HepG2 (cell line): Measurements from ENCODE around the gene FAM20A. TPM values are rescaled to one million over a fixed set of nuclear protein-coding genes. Genes with fewer than 3 reads are reported as not detected.

Source experiments
- SP140L ChIP-seq: sonication (generic); formaldehyde crosslinking; IDR thresholded peaks from 2 replicates; pipeline ENCODE4 v1.4.0; 2020; ENCODE audit warnings: missing genetic modification reagents, borderline replicate concordance
- polyA plus RNA-seq, 8 experiments: library from polyadenylated mRNA; depleted of rRNA in 3 of 8; stranded (reverse) in 7 of 8; unstranded in 1 of 8; fragments of >200 nt; fragmentation: Illumina TruSeq in 4 of 8; extraction: Trizol in 4 of 8; gene quantifications; 2 replicates each; pipeline versions ENCODE4 v1.2.1 to v1.2.3, GENCODE V29; 2011 to 2016; ENCODE audit warnings: low read depth in 4 of 8, missing spikeins in 1 of 8, mixed read lengths in 1 of 8; ENCODE audit not compliant: insufficient read depth in 1 of 8
- total RNA-seq, 5 experiments: library from RNA; depleted of rRNA; stranded (reverse); fragments of >200 nt; fragmentation: Illumina TruSeq; extraction: Trizol; gene quantifications; 2 replicates each; pipeline ENCODE4 v1.2.3, GENCODE V29; 2016; ENCODE audit warnings: low read depth in 1 of 5
- TF ChIP-seq, protein P1 (sequence below): IDR thresholded peaks from 2 replicates; pipeline ENCODE4 v1.6.1; 2016; ENCODE audit warnings: low read depth, missing genetic modification reagents, missing compliant biosample characterization
- TF ChIP-seq, protein P2 (sequence below): sonication (generic); formaldehyde crosslinking; IDR thresholded peaks from 2 replicates; pipeline ENCODE4 v1.5.1; 2020; ENCODE audit warnings: mild to moderate bottlenecking, missing genetic modification reagents, borderline replicate concordance

FAM20A gene
- total and polyA plus RNA-seq, 2 of the 13 experiments (the other 11 are each of a cell fraction or from before 2014, with no cell fraction given) = 9.3 to 20.7 TPM

DNA sequence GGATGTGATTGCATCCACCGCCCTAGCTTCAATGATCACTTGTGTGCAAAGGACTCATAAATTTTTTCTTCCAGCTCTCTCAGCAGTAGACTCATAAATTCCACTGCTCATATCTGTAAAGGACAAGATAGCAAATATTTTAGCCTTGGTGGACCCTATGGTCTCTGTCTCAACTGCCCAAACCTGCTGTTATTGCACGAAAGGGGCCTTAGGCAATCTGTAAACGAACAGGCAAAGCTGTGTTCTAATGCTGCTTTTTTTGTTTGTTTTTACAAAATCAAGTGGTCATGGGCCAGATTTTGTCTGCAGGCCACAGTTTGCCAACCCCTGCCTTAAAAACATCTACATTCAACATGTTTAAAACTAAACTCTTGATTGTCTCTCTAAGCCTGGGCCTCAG, 34.1 kb downstream of the FAM20A start (continued):
- TF ChIP-seq, protein P1, sequence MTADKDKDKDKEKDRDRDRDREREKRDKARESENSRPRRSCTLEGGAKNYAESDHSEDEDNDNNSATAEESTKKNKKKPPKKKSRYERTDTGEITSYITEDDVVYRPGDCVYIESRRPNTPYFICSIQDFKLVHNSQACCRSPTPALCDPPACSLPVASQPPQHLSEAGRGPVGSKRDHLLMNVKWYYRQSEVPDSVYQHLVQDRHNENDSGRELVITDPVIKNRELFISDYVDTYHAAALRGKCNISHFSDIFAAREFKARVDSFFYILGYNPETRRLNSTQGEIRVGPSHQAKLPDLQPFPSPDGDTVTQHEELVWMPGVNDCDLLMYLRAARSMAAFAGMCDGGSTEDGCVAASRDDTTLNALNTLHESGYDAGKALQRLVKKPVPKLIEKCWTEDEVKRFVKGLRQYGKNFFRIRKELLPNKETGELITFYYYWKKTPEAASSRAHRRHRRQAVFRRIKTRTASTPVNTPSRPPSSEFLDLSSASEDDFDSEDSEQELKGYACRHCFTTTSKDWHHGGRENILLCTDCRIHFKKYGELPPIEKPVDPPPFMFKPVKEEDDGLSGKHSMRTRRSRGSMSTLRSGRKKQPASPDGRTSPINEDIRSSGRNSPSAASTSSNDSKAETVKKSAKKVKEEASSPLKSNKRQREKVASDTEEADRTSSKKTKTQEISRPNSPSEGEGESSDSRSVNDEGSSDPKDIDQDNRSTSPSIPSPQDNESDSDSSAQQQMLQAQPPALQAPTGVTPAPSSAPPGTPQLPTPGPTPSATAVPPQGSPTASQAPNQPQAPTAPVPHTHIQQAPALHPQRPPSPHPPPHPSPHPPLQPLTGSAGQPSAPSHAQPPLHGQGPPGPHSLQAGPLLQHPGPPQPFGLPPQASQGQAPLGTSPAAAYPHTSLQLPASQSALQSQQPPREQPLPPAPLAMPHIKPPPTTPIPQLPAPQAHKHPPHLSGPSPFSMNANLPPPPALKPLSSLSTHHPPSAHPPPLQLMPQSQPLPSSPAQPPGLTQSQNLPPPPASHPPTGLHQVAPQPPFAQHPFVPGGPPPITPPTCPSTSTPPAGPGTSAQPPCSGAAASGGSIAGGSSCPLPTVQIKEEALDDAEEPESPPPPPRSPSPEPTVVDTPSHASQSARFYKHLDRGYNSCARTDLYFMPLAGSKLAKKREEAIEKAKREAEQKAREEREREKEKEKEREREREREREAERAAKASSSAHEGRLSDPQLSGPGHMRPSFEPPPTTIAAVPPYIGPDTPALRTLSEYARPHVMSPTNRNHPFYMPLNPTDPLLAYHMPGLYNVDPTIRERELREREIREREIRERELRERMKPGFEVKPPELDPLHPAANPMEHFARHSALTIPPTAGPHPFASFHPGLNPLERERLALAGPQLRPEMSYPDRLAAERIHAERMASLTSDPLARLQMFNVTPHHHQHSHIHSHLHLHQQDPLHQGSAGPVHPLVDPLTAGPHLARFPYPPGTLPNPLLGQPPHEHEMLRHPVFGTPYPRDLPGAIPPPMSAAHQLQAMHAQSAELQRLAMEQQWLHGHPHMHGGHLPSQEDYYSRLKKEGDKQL (CRISPR knock-in tag) = no peak
- TF ChIP-seq, protein P2, sequence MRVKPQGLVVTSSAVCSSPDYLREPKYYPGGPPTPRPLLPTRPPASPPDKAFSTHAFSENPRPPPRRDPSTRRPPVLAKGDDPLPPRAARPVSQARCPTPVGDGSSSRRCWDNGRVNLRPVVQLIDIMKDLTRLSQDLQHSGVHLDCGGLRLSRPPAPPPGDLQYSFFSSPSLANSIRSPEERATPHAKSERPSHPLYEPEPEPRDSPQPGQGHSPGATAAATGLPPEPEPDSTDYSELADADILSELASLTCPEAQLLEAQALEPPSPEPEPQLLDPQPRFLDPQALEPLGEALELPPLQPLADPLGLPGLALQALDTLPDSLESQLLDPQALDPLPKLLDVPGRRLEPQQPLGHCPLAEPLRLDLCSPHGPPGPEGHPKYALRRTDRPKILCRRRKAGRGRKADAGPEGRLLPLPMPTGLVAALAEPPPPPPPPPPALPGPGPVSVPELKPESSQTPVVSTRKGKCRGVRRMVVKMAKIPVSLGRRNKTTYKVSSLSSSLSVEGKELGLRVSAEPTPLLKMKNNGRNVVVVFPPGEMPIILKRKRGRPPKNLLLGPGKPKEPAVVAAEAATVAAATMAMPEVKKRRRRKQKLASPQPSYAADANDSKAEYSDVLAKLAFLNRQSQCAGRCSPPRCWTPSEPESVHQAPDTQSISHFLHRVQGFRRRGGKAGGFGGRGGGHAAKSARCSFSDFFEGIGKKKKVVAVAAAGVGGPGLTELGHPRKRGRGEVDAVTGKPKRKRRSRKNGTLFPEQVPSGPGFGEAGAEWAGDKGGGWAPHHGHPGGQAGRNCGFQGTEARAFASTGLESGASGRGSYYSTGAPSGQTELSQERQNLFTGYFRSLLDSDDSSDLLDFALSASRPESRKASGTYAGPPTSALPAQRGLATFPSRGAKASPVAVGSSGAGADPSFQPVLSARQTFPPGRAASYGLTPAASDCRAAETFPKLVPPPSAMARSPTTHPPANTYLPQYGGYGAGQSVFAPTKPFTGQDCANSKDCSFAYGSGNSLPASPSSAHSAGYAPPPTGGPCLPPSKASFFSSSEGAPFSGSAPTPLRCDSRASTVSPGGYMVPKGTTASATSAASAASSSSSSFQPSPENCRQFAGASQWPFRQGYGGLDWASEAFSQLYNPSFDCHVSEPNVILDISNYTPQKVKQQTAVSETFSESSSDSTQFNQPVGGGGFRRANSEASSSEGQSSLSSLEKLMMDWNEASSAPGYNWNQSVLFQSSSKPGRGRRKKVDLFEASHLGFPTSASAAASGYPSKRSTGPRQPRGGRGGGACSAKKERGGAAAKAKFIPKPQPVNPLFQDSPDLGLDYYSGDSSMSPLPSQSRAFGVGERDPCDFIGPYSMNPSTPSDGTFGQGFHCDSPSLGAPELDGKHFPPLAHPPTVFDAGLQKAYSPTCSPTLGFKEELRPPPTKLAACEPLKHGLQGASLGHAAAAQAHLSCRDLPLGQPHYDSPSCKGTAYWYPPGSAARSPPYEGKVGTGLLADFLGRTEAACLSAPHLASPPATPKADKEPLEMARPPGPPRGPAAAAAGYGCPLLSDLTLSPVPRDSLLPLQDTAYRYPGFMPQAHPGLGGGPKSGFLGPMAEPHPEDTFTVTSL (CRISPR knock-in tag) = peak; percentile 49; the same call in 1 of the 2 replicates
- TF ChIP-seq SP140L (CRISPR knock-in tag) = no peak
